GM21528 (cell line): ENCODE data around the gene GPRC6A.

Source experiments
- ATAC-seq: cut with Tn5 transposase; IDR thresholded peaks from one replicate; pipeline ENCODE4 v1.9.1; 2021; ENCODE audit warnings: mild to moderate bottlenecking, moderate library complexity; ENCODE audit not compliant: unreplicated experiment, low FRiP score

Gene GPRC6A

DNA sequence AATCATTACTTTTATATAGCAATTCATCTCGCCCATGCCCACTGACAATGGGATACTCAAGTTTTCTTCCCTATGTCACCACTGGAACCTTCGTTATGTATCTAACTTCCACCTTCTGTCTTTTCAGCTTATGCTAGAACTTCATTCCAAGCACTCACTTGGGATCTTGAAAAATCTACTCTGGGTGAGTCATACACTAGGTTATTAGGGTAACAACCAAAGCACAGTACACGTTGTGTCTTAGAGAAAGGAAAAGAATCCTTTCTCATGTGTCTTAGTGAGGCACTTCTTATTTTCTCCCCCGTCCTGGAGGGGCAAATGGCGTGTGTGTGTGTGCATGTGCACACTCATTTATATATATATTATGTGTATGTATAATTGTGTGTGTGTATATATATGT lies 45.0 kb downstream of the GPRC6A start:
- ATAC-seq: no peak

DNA sequence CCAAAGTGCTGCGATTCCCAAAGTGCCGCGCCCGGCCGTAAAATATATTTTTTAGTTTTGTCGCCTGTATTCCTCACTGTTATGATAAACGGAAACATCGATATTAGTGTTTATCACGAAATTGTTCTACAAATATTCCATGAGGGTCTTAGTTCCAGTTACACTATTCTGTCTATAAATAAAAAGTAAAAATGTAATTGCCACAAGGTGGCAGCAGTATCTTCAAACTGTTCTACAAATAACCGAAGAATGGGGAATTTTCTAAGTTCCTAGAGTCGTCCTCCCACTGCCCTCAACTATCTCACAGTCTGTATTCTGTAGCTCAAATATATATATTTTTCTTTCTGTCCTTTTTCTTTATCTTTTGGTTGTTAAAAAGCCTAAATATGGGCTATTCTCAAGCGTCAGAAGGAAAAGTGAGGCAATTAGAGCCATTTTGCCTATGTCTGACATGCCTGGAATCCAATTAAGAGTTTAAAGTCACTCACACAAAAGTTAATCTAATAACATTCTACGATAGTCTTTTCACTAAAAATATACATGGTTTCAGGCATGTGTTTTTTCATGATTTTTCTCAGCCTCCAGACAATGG lies 49.2 kb downstream of the GPRC6A start:
- ATAC-seq: no peak

DNA sequence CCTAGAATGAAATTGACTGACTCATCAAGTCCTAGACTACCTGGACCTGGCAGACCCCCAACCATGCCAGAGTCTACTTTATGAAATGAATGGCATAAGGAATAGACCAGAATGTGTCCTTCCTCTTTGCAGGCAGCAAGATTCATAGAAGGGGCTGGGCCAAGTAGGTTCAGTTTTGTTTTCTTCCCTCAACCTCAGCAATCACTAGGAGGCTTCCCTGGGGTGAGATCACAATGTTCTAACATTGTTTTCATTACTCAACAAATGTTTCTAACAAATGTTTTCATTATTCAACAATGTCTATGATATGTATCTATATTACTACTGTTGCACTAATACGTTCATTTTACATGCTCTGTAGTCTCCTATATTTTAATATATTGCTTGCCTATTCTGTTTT lies 55.0 kb downstream of the GPRC6A start:
- no peak for ATAC-seq

DNA sequence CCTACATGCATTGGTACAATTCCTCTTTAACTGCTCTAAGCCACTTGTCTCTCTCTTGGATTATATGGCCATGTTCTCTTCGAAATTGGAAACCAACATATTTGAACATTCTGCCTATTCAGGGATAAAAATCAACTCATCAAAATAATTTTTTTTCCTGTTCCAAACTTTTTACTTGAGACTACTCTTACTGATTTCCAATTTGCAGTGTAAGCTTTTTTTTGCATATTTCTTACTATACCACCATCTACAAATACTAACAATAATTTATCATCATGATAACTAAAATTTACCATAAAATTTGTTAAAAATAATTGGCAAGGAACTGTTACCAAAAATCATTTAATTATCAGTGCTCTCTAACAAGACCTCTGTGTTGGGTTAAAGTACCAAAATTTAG lies 56.4 kb downstream of the GPRC6A start:
- ATAC-seq: no peak

DNA sequence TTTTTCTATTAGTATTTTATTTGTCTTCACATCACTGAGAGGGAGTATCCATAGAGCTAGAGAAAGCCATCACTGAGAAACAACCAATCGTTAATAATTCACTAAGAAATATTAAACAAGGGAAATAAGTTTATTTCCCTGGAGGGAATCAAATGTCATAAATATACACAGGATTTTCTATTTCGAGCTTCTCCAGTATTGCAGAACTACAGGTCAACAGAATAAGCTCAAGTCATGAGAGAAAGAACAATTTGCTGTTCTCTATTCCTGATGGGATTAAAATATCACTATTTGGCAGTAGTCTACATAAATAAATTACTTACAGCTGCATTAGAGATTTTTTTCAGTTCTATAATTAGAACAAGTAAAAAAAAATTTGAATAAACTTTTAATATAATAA lies 61.2 kb downstream of the GPRC6A start:
- no peak for ATAC-seq

DNA sequence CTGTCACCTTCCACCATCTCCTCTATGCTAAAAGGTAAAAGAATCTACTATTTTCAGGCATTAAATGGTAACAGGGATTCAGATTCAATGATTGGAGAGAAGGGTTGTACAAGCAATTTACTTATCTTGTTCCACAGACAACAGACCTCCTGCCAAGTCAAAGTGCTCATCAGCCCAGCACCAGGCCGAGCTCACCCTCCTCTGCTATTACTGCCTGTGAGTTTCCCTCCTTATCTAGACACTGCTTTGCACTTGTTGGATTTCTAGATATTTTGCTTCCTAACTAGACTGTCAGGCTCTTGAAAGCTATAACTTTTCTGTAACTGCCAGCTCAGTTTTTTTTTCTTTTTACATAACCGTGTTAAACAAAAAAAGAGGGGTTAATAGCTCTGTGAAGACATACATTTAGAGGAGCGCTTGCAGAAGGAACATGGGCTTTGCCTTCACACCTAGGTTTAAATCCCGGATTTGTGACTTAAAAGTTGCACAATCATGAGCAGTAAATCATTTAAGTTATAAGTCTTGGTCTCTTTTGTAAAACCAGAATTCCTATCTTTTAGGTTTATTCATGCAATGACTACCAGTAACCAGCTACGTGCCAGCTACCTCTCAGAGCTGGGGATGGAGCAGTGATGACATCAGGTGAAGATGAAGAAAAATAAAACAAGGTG lies 62.2 kb downstream of the GPRC6A start:
- no peak for ATAC-seq

DNA sequence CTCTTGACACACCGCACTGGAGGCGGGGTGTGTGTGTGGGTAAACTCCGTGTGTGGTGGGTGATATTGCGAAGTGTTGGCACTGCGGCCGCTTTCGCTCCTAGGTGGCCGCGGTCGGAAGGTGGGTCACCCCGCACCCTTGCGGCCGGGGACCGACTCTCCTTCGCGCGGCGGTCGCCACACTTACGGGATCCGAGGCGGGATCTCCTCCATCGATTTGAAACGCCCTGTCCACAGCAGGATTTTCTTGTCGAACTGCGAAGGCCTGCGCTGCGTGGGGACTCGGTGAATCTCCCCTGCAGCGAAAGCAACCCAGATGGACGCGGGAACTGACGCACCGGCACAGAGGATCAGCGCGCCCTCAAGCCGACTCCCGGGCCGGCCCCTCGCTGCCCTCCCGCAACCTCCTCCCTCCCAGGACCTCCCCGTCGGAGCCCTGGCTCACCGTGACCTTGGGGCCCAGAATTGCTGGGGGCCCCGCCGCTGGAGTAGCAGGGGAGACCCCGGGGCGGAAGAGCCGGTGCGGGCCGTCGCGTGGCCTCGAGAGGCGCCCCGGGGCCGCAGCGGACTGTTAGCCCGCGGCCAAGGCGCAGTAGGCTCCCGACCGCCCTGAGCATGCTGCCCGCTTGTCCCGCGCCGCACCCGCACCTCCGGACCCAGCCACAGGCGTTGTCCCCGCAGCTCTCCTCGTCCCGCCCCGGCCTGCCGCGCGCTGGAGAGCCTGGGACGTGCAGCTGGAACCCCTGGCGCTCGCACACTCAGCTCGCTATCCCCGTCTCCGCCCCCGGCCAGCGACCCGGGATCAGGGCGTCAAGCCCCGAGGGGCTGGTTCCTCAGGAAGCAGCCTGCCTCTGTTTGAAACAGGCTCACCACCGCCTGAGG lies 63.7 kb downstream of the GPRC6A start, which contains the start of gene FAM162B:
TSS of gene FAM162B (minus strand) at position 759 of the 881 bp plus-strand sequence. CDS start at position 616, 143 bp downstream.
- ATAC-seq: no peak

DNA sequence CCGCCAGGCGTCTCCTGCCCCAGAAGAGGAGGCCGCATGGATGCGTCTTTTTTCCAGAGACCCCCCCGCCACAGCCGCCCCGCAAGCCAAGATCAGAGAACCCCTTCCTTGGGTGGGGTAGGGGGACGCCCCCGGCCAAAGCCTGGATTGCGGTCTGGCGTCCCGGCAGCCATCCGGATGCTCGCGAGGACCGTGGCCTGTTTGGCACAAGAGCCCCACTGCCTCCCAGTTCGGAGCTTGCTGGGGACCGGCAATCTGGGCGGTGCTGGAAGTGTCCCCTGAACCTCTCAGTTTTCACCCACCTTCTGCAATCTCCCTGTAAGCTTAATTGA lies 64.3 kb downstream of the GPRC6A start:
- ATAC-seq: no peak

DNA sequence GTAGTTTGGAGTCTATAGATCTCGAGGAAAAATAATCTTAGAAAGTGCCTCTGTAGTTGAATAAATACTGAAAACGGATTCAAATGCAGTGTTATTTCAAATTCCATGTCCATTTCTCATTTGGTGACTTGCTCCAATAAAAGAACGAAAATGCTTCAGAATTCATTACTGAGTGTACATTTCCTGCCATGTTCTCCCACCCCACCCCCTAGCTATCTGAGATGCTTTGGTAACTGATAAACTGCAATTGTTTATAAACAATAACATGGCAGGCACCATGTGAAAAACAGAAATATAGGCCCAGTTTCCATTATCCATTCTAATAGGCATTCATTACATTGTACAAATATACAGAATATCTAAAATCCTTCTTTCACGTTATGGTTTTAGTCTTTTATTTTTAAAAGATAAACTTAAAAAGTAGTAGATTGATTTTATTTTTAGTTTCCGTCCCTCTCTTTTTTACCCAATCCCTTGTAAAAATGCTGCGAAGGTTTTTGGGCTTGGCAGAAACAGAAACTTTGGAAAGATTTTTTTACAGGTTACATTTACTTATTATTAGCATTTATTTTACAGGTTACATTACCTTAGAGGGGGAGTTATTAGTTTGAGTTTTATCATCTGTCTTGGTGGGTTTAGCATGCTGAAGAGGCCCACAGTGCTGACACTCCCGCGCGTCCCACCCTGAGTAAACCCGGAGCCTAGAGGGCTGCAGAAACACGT lies 64.8 kb downstream of the GPRC6A start:
- ATAC-seq: no peak

DNA sequence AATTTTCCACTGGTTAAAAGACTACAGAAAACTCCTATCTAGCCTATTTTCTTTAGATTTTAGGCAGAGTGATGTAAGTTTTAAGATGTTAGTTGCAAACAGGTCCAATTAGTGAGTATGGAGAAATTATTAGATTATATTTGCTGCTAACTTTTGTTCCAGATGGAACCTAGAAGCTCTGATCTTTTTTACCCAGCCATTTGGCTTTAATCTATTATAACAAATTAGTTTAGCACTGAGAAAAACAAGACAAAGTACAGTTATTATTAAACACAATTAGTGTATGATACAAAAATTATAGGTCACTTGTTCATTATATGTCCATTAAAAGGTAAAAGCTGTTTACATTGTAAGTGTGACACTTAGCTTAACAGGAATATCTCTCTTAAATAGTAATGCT lies 65.8 kb downstream of the GPRC6A start:
- ATAC-seq: no peak

DNA sequence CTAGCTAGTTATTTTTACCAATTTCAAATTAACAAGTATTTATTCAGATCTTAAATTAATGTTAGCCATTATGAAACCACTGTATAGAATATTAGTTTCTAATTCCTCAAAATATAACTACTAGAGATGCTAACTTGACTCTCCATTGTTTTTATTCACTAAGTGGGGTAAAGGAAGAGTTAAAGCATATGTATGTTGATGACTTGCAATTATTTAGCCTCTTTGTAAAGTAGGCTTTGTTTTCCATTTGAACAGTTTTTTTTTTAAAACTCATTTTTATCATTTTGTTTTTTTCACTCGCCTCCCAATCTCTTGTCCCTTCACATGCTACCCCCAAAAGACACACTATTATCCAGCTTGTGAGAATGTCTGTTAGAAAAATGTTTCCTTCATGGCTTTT lies 66.6 kb downstream of the GPRC6A start:
- ATAC-seq: no peak

DNA sequence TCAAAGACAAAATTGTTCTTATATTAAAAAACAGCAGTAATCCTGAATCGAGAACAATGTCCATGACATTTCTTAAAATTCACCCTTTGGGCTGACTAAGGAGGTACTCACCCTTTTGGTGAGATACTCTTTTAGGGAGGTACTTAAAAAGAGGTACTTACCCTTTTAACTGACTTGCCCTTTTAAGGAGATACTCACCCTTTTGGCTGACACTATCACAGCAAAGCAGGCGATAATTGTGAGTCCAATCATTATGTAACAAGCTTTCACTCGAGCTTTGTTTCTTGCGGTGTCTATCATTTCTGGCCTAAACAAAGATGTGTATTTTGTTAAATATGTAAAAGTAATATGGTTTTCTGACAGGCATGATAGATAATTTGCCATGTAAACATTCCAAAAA lies 67.1 kb downstream of the GPRC6A start:
- ATAC-seq: no peak

DNA sequence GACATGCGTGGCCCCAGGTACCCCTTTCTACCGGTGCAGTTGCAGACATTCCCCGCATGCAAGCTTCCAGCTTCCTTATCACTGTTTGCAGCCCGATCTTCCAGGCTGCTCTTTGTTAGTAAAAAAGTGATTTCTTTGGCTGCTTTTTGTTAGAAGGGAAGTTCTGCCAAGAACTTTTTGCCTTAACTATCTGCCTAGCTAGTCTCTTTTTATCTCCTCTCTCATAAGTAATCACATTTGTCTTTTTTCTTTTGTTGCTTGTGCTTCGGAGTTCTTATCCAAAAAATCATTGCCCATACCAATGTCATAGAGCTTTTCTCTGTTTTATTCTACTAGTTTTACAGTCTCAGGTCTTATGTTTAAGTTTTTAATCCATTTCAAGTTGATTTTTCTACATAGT lies 83.7 kb downstream of the GPRC6A start:
- ATAC-seq: no peak
